ENCODE results near the gene KLF7. TPM values are rescaled to one million over a fixed set of nuclear protein-coding genes. Genes with fewer than 3 reads are reported as not detected.

Gene KLF7
- total and polyA plus RNA-seq, 4 donors = 4.4 to 51.8 (median 22.3) TPM

GRCh38 chr2:207184348-207184747, 18.6 kb upstream of the KLF7 start:
- WGBS, 2 donors = 94 to 98% methylated on average over 2 of the region's 2 CpGs
- no peaks in the 10 kb centered on the region for H3K4me1 ChIP-seq (ENCODE audit: control insufficient read depth in 5 of 5, insufficient read depth in 5 of 5, low read length in 5 of 5)
- TF ChIP-seq CTCF (IDR thresholded peaks at IDR 0.05; ENCODE audit: control extremely low read depth, extremely low read depth) = no peak
- no peak for ATAC-seq (ENCODE audit: insufficient read depth, low FRiP score)
- no peak overlapping the region for H3K27ac ChIP-seq (ENCODE audit: low read depth in 1 of 2, low read length in 1 of 2)
- H3K9ac ChIP-seq (ENCODE audit: insufficient read depth in 1 of 2, low read length in 2 of 2) = no peak overlapping the region
- no peak overlapping the region for H3K4me3 ChIP-seq
- H3K36me3 ChIP-seq (ENCODE audit: control insufficient read depth in 4 of 4, insufficient read depth in 4 of 4, low read length in 4 of 4) = no peaks in the 10 kb centered on the region
- H3K27me3 ChIP-seq (ENCODE audit: control insufficient read depth in 3 of 3, insufficient read depth in 3 of 3, low read length in 2 of 3) = no peaks in the 10 kb centered on the region
- peaks cover 0 to 4% (median 3%) of the 10 kb centered on the region in 4 donors for H3K9me3 ChIP-seq (ENCODE audit: control insufficient read depth in 4 of 4, insufficient read depth in 3 of 4, low read length in 3 of 4)
- no peak for DNase-seq

GRCh38 chr2:207183506-207183905, 17.8 kb upstream of the KLF7 start:
- H3K4me3 ChIP-seq = no peak overlapping the region
- no peak for DNase-seq
- H3K4me1 ChIP-seq (ENCODE audit: control insufficient read depth in 5 of 5, insufficient read depth in 5 of 5, low read length in 5 of 5) = no peaks in the 10 kb centered on the region
- no peaks in the 10 kb centered on the region for H3K27me3 ChIP-seq (ENCODE audit: control insufficient read depth in 3 of 3, insufficient read depth in 3 of 3, low read length in 2 of 3)
- H3K27ac ChIP-seq (ENCODE audit: low read depth in 1 of 2, low read length in 1 of 2) = no peak overlapping the region
- H3K9ac ChIP-seq (ENCODE audit: insufficient read depth in 1 of 2, low read length in 2 of 2) = no peak overlapping the region
- no peak for ATAC-seq (ENCODE audit: insufficient read depth, low FRiP score)
- TF ChIP-seq CTCF (IDR thresholded peaks at IDR 0.05; ENCODE audit: control extremely low read depth, extremely low read depth) = no peak
- peaks cover 0 to 4% (median 3%) of the 10 kb centered on the region in 4 donors for H3K9me3 ChIP-seq (ENCODE audit: control insufficient read depth in 4 of 4, insufficient read depth in 3 of 4, low read length in 3 of 4)
- no peaks in the 10 kb centered on the region for H3K36me3 ChIP-seq (ENCODE audit: control insufficient read depth in 4 of 4, insufficient read depth in 4 of 4, low read length in 4 of 4)

GRCh38 chr2:207182911-207183310, 17.2 kb upstream of the KLF7 start:
- H3K9ac ChIP-seq (ENCODE audit: insufficient read depth in 1 of 2, low read length in 2 of 2) = no peak overlapping the region
- ATAC-seq (ENCODE audit: insufficient read depth, low FRiP score) = no peak
- no peak for DNase-seq
- 86 to 92% methylated on average over 2 of the region's 2 CpGs for WGBS, 2 donors
- H3K4me3 ChIP-seq = no peak overlapping the region
- no peak for TF ChIP-seq CTCF (IDR thresholded peaks at IDR 0.05; ENCODE audit: control extremely low read depth, extremely low read depth)
- H3K9me3 ChIP-seq (ENCODE audit: control insufficient read depth in 4 of 4, insufficient read depth in 3 of 4, low read length in 3 of 4) = peaks cover 0 to 4% (median 3%) of the 10 kb centered on the region in 4 donors
- H3K4me1 ChIP-seq (ENCODE audit: control insufficient read depth in 5 of 5, insufficient read depth in 5 of 5, low read length in 5 of 5) = no peaks in the 10 kb centered on the region
- no peaks in the 10 kb centered on the region for H3K27me3 ChIP-seq (ENCODE audit: control insufficient read depth in 3 of 3, insufficient read depth in 3 of 3, low read length in 2 of 3)
- H3K27ac ChIP-seq (ENCODE audit: low read depth in 1 of 2, low read length in 1 of 2) = no peak overlapping the region
- no peaks in the 10 kb centered on the region for H3K36me3 ChIP-seq (ENCODE audit: control insufficient read depth in 4 of 4, insufficient read depth in 4 of 4, low read length in 4 of 4)
